Lung (tissue), 12 donors: ENCODE results near the gene ADAMTS15. TPM values are rescaled to one million over a fixed set of nuclear protein-coding genes. Genes with fewer than 3 reads are reported as not detected.

Experiments
- ATAC-seq: fragments of 200-7000 bp; cut with Tn5 transposase; one replicate; pipeline ENCODE4 v1.9.1; 2020; ENCODE audit warnings: moderate number of reproducible peaks; ENCODE audit not compliant: insufficient read depth, low FRiP score
- DNase-seq, 3 donors: peaks; one replicate each; pipeline ENCODE4 v3.0.0-alpha.2; 2013 to 2017
- H3K27ac ChIP-seq, 2 donors: one replicate each; pipeline ENCODE4 v1.5.1; 2013; ENCODE audit warnings: mild to moderate bottlenecking in 2 of 2, moderate library complexity in 2 of 2, control low read depth in 1 of 2, inconsistent platforms in 1 of 2, low read depth in 1 of 2, low read length in 1 of 2
- H3K27me3 ChIP-seq, 3 donors: one replicate each; pipeline ENCODE4 v1.5.1; 2013; ENCODE audit warnings: low read length in 2 of 3; ENCODE audit not compliant: control insufficient read depth in 3 of 3, insufficient read depth in 3 of 3
- H3K36me3 ChIP-seq, 4 donors: one replicate each; pipeline ENCODE4 v1.5.1; 2013; ENCODE audit warnings: low read length in 4 of 4, mild to moderate bottlenecking in 1 of 4, moderate library complexity in 1 of 4; ENCODE audit not compliant: control insufficient read depth in 4 of 4, insufficient read depth in 4 of 4
- H3K4me1 ChIP-seq, 5 donors: one replicate each; pipeline ENCODE4 v1.5.1; 2013; ENCODE audit warnings: low read length in 5 of 5, mild to moderate bottlenecking in 2 of 5, moderate library complexity in 1 of 5; ENCODE audit not compliant: control insufficient read depth in 5 of 5, insufficient read depth in 5 of 5
- H3K4me3 ChIP-seq: one replicate; pipeline ENCODE4 v1.5.1; 2013; ENCODE audit warnings: mild to moderate bottlenecking, control low read depth, moderate library complexity
- H3K9ac ChIP-seq, 2 donors: one replicate each; pipeline ENCODE4 v1.5.1; 2013; ENCODE audit warnings: low read length in 2 of 2, control low read depth in 1 of 2; ENCODE audit not compliant: insufficient read depth in 1 of 2
- H3K9me3 ChIP-seq, 4 donors: one replicate each; pipeline ENCODE4 v1.5.1; 2013; ENCODE audit warnings: low read length in 3 of 4, mild to moderate bottlenecking in 1 of 4, moderate library complexity in 1 of 4; ENCODE audit not compliant: control insufficient read depth in 4 of 4, insufficient read depth in 3 of 4
- whole genome bisulfite sequencing, 2 donors: extraction: QIAGEN DNeasy Blood & Tissue Kit; methylation state at CpG; one replicate each; pipeline ENCODE4 v1.1.7; 2013; 5-methylcytosine and 5-hydroxymethylcytosine counted together
- polyA plus RNA-seq, 2 donors: library from polyadenylated mRNA; stranded (reverse); fragments of 200-250 nt; gene quantifications; one replicate each; pipeline ENCODE4 v1.2.1, GENCODE V29; 2013
- total RNA-seq, 2 donors: library from RNA; depleted of rRNA in 1 of 2; stranded (reverse); fragments of >200 nt in 1 of 2; gene quantifications; one replicate each; pipeline ENCODE4 v1.2.1, GENCODE V29; 2014 to 2021
- TF ChIP-seq, protein P1 (sequence below): IDR thresholded peaks from 2 replicates; pipeline ENCODE4 v1.5.1; 2012; ENCODE audit warnings: mild to moderate bottlenecking; ENCODE audit errors: control extremely low read depth, extremely low read depth
- donor health status: control.
- donor health status: control.
- donor health status: Bipolar disorder and iron deficiency.
- donor health status: healthy.
- donor health status: DM: yes; HTN: yes; CAD: no.

The ADAMTS15 gene
- total and polyA plus RNA-seq, 4 donors: 4.4 to 22.9 (median 13.3) TPM

DNA sequence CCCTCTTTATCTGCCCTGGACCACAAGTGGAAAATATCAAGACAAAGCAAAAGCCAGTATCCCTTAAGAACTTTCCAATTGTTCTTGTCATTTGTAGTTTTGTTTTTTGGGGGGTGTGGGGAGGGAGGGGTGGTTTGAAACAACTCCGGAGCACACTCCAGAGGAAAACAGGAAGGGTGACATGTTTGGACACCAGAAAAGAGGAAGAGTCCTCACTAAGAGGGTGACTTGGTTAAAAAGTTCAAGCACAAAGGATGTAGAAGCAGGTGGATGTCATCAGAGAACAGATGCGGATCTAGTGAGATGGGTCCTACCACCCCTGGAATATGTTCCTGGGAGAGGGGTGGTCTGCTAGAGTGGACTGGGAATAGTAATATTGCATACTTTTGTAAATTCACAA, 45.9 kb upstream of the ADAMTS15 start:
- Histone ChIP-seq H3K27me3 (no peaks in the 10 kb centered on the region), H3K4me3 (no peak overlapping the region), H3K36me3 (no peaks in the 10 kb centered on the region), H3K9me3 (no peaks in the 10 kb centered on the region), H3K4me1 (peaks cover 0 to 19% (median 7%) of the 10 kb centered on the region in 5 donors), H3K9ac (no peak overlapping the region), H3K27ac (peak overlapping the region in 1 of 2 donors; percentile 11)
- ATAC-seq (no peak), DNase-seq (no peak)
- WGBS, 2 donors: 36 to 46% methylated on average over 2 of the region's 2 CpGs
- TF ChIP-seq, protein P1, sequence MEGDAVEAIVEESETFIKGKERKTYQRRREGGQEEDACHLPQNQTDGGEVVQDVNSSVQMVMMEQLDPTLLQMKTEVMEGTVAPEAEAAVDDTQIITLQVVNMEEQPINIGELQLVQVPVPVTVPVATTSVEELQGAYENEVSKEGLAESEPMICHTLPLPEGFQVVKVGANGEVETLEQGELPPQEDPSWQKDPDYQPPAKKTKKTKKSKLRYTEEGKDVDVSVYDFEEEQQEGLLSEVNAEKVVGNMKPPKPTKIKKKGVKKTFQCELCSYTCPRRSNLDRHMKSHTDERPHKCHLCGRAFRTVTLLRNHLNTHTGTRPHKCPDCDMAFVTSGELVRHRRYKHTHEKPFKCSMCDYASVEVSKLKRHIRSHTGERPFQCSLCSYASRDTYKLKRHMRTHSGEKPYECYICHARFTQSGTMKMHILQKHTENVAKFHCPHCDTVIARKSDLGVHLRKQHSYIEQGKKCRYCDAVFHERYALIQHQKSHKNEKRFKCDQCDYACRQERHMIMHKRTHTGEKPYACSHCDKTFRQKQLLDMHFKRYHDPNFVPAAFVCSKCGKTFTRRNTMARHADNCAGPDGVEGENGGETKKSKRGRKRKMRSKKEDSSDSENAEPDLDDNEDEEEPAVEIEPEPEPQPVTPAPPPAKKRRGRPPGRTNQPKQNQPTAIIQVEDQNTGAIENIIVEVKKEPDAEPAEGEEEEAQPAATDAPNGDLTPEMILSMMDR: no peak

DNA sequence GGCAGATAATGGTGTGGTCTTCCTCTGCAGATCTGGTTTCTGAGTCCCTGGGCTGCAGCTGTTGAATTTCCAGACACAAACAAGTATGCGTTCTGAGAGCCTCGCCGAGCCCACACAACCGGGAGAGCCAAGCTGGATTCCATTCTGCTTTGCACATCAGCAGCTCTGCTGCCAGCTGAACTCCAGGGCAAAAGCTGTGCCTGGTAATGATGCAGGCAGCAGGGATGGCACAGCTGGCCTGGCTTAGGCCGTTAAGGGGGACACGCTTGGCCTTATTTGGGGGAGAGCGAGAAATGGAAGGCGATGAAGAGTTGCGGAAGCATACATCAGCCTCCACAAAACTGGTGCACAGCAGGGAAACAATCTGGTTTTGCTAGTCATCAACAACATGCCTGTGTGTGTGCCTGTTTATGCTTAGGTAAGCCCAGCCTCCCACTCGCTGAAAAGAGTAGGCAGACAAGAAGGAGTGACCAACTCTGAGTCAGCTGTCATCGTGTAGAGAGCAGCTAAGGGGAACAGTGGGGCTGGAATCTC, 45.1 kb upstream of the ADAMTS15 start:
- ATAC-seq (peak; percentile 31), DNase-seq (peak; percentile 76 to 83 (median 83))
- Histone ChIP-seq H3K27me3 (no peaks in the 10 kb centered on the region), H3K36me3 (no peaks in the 10 kb centered on the region), H3K4me3 (no peak overlapping the region), H3K4me1 (peaks cover 0 to 26% (median 7%) of the 10 kb centered on the region in 5 donors), H3K9me3 (no peaks in the 10 kb centered on the region), H3K27ac (peak overlapping the region; percentile 66 to 67), H3K9ac (no peak overlapping the region)
- WGBS, 2 donors: 68 to 80% methylated on average over 11 of the region's 11 CpGs
- TF ChIP-seq, protein P1: no peak

DNA sequence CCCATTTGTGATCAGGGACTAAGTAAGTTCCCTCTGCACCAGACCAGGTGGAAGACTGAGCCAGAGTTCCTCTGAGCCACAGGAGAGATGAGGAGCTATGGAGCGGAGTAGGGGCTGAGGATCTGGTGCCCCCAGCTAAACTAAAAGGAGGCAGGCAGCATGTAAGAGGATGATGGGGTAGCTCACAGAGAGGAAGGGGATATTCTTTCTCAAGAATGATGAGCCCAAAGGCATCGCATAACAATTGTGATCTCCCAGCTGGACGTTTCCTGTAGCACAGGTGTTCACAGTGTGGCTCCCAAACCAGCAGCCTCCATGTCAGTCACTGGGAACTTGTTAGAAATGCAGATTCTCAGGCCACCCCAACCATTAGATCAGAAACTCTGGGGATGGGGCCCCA, 44.5 kb upstream of the ADAMTS15 start:
- Histone ChIP-seq H3K9ac (no peak overlapping the region), H3K4me3 (no peak overlapping the region), H3K27ac (peak overlapping the region in 1 of 2 donors; percentile 67), H3K27me3 (no peaks in the 10 kb centered on the region), H3K36me3 (no peaks in the 10 kb centered on the region), H3K4me1 (peaks cover 0 to 28% (median 7%) of the 10 kb centered on the region in 5 donors), H3K9me3 (no peaks in the 10 kb centered on the region)
- 86 to 94% methylated on average over 3 of the region's 3 CpGs for WGBS, 2 donors
- TF ChIP-seq, protein P1: no peak
- ATAC-seq (no peak), DNase-seq (peak in 1 of 3 donors; percentile 13)

DNA sequence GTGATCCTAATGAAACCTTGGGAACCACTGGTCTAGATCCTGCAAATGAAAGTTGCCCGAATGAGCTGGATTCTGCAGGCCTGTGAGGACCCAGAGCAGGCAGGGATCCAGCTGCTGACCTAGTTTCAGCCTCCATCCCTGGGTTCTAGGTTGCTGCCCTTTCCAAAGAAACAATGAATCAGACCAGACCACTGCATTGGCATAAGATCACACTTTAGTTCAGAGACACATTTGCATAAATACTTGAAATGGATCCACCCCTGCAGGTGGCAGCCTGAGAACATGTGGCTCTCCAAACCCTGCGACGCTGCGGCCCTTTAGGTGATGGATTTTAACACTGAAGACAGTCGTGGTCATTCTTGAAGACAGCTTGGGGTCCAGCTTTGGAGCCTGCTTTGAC, 43.7 kb upstream of the ADAMTS15 start:
- H3K36me3 ChIP-seq: no peaks in the 10 kb centered on the region
- WGBS, 2 donors: 79 to 88% methylated on average over 5 of the region's 5 CpGs
- H3K4me1 ChIP-seq: peaks cover 0 to 28% (median 7%) of the 10 kb centered on the region in 5 donors
- no peak overlapping the region for H3K4me3 ChIP-seq
- no peaks in the 10 kb centered on the region for H3K27me3 ChIP-seq
- DNase-seq (no peak), ATAC-seq (no peak)
- no peak overlapping the region for H3K27ac ChIP-seq
- no peak overlapping the region for H3K9ac ChIP-seq
- no peaks in the 10 kb centered on the region for H3K9me3 ChIP-seq
- TF ChIP-seq, protein P1: no peak
